Measurements from ENCODE around the gene PDE11A. TPM values are rescaled to one million over a fixed set of nuclear protein-coding genes. Genes with fewer than 3 reads are reported as not detected.

PDE11A gene
- total RNA-seq, 1 experiment from 2014 or later: 0.61 TPM

DNA sequence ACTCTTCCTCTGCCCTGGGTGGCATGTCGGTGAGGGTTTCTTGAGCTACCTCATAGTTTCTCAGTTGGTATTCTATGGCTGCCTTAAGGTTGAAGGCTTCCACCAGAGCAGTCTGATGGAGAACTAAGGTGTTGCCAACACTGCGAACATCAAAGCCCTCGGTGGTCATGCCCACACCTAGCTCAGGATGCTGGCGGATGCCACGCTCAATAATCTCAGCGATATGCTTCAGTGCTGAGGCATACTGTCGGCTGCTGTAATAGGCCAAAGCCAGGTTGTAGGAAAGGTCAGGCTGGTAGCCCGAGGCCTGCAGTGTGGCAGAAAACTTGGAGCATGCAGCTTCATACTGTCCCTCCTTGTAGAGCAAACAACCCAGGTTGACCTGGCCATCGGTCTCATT is 454.7 kb downstream of the PDE11A start:
- Histone ChIP-seq H3K79me2 (ENCODE audit: insufficient read depth, low read length) (no peaks in the 10 kb centered on the region), H2AFZ (ENCODE audit: low read depth, low read length, poor library complexity, severe bottlenecking) (no peak overlapping the region), H3K4me1 (ENCODE audit: control insufficient read depth in 1 of 2, insufficient read depth in 2 of 2, low read length in 2 of 2) (peaks cover 0 to 10% of the 10 kb centered on the region in 2 experiments; a peak in 1 of 4 replicates), H3K9me3 (ENCODE audit: control insufficient read depth in 1 of 2, insufficient read depth in 1 of 2, low read depth in 1 of 2, low read length in 2 of 2) (no peaks in the 10 kb centered on the region), H3K36me3 (ENCODE audit: control insufficient read depth in 1 of 2, insufficient read depth in 2 of 2, low read length in 2 of 2) (no peaks in the 10 kb centered on the region), H3K4me3 (replicated peaks in 1 of 2; ENCODE audit: low read depth in 1 of 2, low read length in 2 of 2) (peak overlapping the region; percentile 40 to 63), H3K4me2 (ENCODE audit: low read length) (peak overlapping the region; percentile 86), H4K20me1 (ENCODE audit: insufficient read depth) (no peaks in the 10 kb centered on the region), H3K9ac (ENCODE audit: low read length) (no peak overlapping the region; the same call in 1 of the 2 replicates), H3K27me3 (ENCODE audit: insufficient read depth, low read length) (no peaks in the 10 kb centered on the region), H3K27ac (ENCODE audit: low read depth, low read length) (no peak overlapping the region), H3K9me2 (ENCODE audit: insufficient read depth) (no peaks in the 10 kb centered on the region)
- BruUV-seq (replicated peaks): no TSS peak
- POLR2A ChIA-PET: no interaction called here
- TF ChIP-seq FOSL1 (IDR thresholded peaks at IDR 0.05; ENCODE audit: low read depth) (no peak), JUND (IDR thresholded peaks at IDR 0.05) (no peak)
- no peak for ATAC-seq
- RAD21 ChIA-PET (ENCODE audit: low non-redundant PET in 1 of 2, low total read pairs in 2 of 2, uncharacterized antibody in 2 of 2, unreplicated experiment in 2 of 2): no interaction called here
- CTCF ChIA-PET: no interaction called here
- intact Hi-C loops (cut with micrococcal nuclease): no loop called here
- DNase-seq (ENCODE audit: low read depth, low spot score): no peak

DNA sequence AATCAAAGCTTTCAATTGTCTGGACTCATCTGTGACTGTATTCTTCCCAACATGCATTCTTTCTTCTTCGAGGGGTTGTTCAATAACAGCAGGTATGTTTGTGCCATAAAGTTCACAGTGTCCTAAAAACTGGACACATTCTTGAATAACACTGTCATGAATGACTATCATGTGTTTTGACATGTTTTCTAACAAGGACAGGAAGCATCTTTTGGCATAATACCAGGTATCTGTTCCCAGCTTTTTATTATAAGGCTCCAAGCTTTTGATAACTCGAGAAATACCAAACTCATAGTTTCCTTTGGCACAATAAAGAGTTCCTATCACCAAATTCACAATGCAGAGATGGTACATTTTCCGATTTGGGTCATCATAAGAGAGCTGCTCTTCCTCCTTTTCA is 455.8 kb downstream of the PDE11A start:
- RAD21 ChIA-PET (ENCODE audit: low non-redundant PET in 1 of 2, low total read pairs in 2 of 2, uncharacterized antibody in 2 of 2, unreplicated experiment in 2 of 2): no interaction called here
- Histone ChIP-seq H3K9me2 (ENCODE audit: insufficient read depth) (no peaks in the 10 kb centered on the region), H3K36me3 (ENCODE audit: control insufficient read depth in 1 of 2, insufficient read depth in 2 of 2, low read length in 2 of 2) (no peaks in the 10 kb centered on the region), H3K27me3 (ENCODE audit: insufficient read depth, low read length) (no peaks in the 10 kb centered on the region), H3K9ac (ENCODE audit: low read length) (no peak overlapping the region), H3K79me2 (ENCODE audit: insufficient read depth, low read length) (no peaks in the 10 kb centered on the region), H3K4me1 (ENCODE audit: control insufficient read depth in 1 of 2, insufficient read depth in 2 of 2, low read length in 2 of 2) (peaks cover 0 to 10% of the 10 kb centered on the region in 2 experiments; a peak in 1 of 4 replicates), H3K4me2 (ENCODE audit: low read length) (no peak overlapping the region), H2AFZ (ENCODE audit: low read depth, low read length, poor library complexity, severe bottlenecking) (no peak overlapping the region), H3K9me3 (ENCODE audit: control insufficient read depth in 1 of 2, insufficient read depth in 1 of 2, low read depth in 1 of 2, low read length in 2 of 2) (no peaks in the 10 kb centered on the region), H3K27ac (ENCODE audit: low read depth, low read length) (no peak overlapping the region), H4K20me1 (ENCODE audit: insufficient read depth) (no peaks in the 10 kb centered on the region), H3K4me3 (replicated peaks in 1 of 2; ENCODE audit: low read depth in 1 of 2, low read length in 2 of 2) (no peak overlapping the region)
- DNase-seq (ENCODE audit: low read depth, low spot score) (no peak), ATAC-seq (no peak)
- BruUV-seq (replicated peaks): no TSS peak
- CTCF ChIA-PET: no interaction called here
- TF ChIP-seq RAD21 (IDR thresholded peaks at IDR 0.05; ENCODE audit: low read depth) (no peak), ZNF274 (IDR thresholded peaks at IDR 0.05; ENCODE audit: low read depth, low read length) (no peak), FOSL1 (IDR thresholded peaks at IDR 0.05; ENCODE audit: low read depth) (no peak), YY1 (IDR thresholded peaks at IDR 0.05; ENCODE audit: extremely low read depth, insufficient replicate concordance, low read depth, low read length) (no peak), POLR2A (IDR thresholded peaks at IDR 0.05; ENCODE audit: borderline replicate concordance, extremely low read depth, insufficient read depth, insufficient read length) (no peak), EGR1 (IDR thresholded peaks at IDR 0.05; ENCODE audit: low read depth) (no peak), CBX3 (IDR thresholded peaks at IDR 0.05; ENCODE audit: low read depth) (no peak)
- POLR2A ChIA-PET: no interaction called here
- intact Hi-C loops (cut with micrococcal nuclease): no loop called here
